ENCODE data around the gene MAPK10. TPM values are rescaled to one million over a fixed set of nuclear protein-coding genes. Genes with fewer than 3 reads are reported as not detected.

The MAPK10 gene
- total and polyA plus RNA-seq, 10 of the 15 experiments (the other 5 are each of a cell fraction or from before 2014, with no cell fraction given), result 1.1 to 4.2 (median 2.4) TPM

DNA sequence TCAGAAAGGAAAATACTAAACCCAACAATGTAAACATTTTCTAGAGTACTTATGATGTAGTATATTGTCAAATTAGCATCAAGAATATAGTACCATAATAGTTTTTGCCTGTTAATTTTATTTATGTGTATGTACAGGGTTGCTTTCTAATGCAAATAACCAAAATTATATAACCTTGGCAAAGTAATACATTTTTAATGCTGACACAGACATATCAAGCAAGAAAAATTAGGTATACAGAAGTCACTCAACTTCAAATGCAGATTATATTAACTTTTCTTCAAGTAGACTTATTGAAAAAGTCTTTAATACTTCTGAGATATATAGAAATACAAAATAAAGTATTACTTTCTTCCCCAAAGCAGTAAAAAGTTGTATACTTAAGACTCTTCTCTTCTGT, 44.3 kb downstream of the MAPK10 start (continued):
- TF ChIP-seq, protein P1, sequence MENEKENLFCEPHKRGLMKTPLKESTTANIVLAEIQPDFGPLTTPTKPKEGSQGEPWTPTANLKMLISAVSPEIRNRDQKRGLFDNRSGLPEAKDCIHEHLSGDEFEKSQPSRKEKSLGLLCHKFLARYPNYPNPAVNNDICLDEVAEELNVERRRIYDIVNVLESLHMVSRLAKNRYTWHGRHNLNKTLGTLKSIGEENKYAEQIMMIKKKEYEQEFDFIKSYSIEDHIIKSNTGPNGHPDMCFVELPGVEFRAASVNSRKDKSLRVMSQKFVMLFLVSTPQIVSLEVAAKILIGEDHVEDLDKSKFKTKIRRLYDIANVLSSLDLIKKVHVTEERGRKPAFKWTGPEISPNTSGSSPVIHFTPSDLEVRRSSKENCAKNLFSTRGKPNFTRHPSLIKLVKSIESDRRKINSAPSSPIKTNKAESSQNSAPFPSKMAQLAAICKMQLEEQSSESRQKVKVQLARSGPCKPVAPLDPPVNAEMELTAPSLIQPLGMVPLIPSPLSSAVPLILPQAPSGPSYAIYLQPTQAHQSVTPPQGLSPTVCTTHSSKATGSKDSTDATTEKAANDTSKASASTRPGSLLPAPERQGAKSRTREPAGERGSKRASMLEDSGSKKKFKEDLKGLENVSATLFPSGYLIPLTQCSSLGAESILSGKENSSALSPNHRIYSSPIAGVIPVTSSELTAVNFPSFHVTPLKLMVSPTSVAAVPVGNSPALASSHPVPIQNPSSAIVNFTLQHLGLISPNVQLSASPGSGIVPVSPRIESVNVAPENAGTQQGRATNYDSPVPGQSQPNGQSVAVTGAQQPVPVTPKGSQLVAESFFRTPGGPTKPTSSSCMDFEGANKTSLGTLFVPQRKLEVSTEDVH (IDR thresholded peaks at IDR 0.05; ENCODE audit: low read depth, partially characterized antibody), result no peak

DNA sequence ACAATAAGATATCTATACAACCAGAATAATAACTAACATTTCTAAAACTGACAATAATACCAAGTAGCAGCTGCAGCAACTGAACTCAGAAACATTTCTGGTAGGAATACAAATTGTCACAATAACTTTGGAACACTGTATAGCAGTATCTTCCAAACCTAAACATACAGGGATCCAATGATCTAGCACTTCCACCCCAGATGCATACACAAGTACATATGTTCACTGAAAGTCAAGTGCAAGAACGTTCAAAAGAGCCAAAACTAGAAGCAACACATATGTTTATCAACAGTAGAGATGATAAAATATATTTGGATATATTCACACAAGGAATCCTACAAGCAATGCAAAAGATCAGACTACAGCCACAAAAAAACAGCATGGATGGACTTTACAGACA, 46.2 kb downstream of the MAPK10 start:
- no peaks in the 10 kb centered on the region for H3K36me3 ChIP-seq (ENCODE audit: control insufficient read depth in 2 of 2, insufficient read depth in 2 of 2, low read length in 1 of 2)
- no peaks in the 10 kb centered on the region for H4K20me1 ChIP-seq (ENCODE audit: control insufficient read depth, insufficient read depth)
- intact Hi-C loops (cut with micrococcal nuclease; ENCODE audit: unreplicated experiment), result no loop called here
- H3K4me2 ChIP-seq (ENCODE audit: control insufficient read depth, insufficient read depth), result no peak overlapping the region
- ChIA-PET POLR2A (no interaction called here), RAD21 (ENCODE audit: unreplicated experiment) (no interaction called here), CTCF (interaction anchor here (0.6 kb wide), 1 partner anchor 11 kb away, joined by 4 read pairs; no protein-coding TSS in a partner anchor), SMC1A (ENCODE audit: uncharacterized antibody, unreplicated experiment) (no interaction called here)
- DNase-seq (ENCODE audit: low read depth, low spot score) (no peak), ATAC-seq (no peak), FAIRE-seq (no peak)
- no TSS peak for BruUV-seq (replicated peaks)
- in situ Hi-C loops (cut with MboI), result no loop called here
- H3K9me3 ChIP-seq (replicated peaks; ENCODE audit: control insufficient read depth, insufficient read depth, low read length), result no peaks in the 10 kb centered on the region
- H3K9ac ChIP-seq (ENCODE audit: control insufficient read depth, insufficient read depth, low read length), result no peak overlapping the region
- H3K27ac ChIP-seq (ENCODE audit: control insufficient read depth, insufficient read depth), result no peak overlapping the region
- H3K79me2 ChIP-seq (ENCODE audit: control insufficient read depth, insufficient read depth, low read length), result no peaks in the 10 kb centered on the region
- no peak overlapping the region for H2AFZ ChIP-seq (ENCODE audit: control insufficient read depth, low read depth, low read length)
- H3K27me3 ChIP-seq (replicated peaks in 1 of 2; ENCODE audit: control insufficient read depth in 2 of 2, insufficient read depth in 2 of 2, low read length in 1 of 2), result no peaks in the 10 kb centered on the region; a peak in 1 of 4 replicates
- WGBS (ENCODE audit: insufficient coverage, insufficient replicate concordance, low lambda C conversion rate, missing lambda C conversion rate), result 0% methylated on average over 1 of the region's 1 CpG
- H3K4me3 ChIP-seq, result no peak overlapping the region
- no peaks in the 10 kb centered on the region for H3K4me1 ChIP-seq (ENCODE audit: control insufficient read depth, insufficient read depth, low read length)
- no peak for TF ChIP-seq KDM1A (IDR thresholded peaks at IDR 0.05; ENCODE audit: borderline replicate concordance)
- TF ChIP-seq POLR2AphosphoS5 (IDR thresholded peaks at IDR 0.05; ENCODE audit: low read length), result no peak
- TF ChIP-seq, protein P2, sequence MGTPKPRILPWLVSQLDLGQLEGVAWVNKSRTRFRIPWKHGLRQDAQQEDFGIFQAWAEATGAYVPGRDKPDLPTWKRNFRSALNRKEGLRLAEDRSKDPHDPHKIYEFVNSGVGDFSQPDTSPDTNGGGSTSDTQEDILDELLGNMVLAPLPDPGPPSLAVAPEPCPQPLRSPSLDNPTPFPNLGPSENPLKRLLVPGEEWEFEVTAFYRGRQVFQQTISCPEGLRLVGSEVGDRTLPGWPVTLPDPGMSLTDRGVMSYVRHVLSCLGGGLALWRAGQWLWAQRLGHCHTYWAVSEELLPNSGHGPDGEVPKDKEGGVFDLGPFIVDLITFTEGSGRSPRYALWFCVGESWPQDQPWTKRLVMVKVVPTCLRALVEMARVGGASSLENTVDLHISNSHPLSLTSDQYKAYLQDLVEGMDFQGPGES (IDR thresholded peaks at IDR 0.05), result no peak
- TF ChIP-seq SIX5 (IDR thresholded peaks at IDR 0.05; ENCODE audit: low read depth, low read length, severe bottlenecking), result no peak
- TF ChIP-seq TAF1 (IDR thresholded peaks at IDR 0.05; ENCODE audit: borderline replicate concordance, low read depth, low read length), result no peak
- TF ChIP-seq HCFC1 (IDR thresholded peaks at IDR 0.05; ENCODE audit: low read length), result no peak
- no peak for TF ChIP-seq NFXL1 (IDR thresholded peaks at IDR 0.05; ENCODE audit: borderline replicate concordance)
- TF ChIP-seq, protein P3, sequence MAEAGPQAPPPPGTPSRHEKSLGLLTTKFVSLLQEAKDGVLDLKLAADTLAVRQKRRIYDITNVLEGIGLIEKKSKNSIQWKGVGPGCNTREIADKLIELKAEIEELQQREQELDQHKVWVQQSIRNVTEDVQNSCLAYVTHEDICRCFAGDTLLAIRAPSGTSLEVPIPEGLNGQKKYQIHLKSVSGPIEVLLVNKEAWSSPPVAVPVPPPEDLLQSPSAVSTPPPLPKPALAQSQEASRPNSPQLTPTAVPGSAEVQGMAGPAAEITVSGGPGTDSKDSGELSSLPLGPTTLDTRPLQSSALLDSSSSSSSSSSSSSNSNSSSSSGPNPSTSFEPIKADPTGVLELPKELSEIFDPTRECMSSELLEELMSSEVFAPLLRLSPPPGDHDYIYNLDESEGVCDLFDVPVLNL (IDR thresholded peaks at IDR 0.05; ENCODE audit: low read depth, low read length), result no peak
- no peak for TF ChIP-seq ASH2L (IDR thresholded peaks at IDR 0.05; ENCODE audit: borderline replicate concordance, low read depth)
- TF ChIP-seq, protein P4, sequence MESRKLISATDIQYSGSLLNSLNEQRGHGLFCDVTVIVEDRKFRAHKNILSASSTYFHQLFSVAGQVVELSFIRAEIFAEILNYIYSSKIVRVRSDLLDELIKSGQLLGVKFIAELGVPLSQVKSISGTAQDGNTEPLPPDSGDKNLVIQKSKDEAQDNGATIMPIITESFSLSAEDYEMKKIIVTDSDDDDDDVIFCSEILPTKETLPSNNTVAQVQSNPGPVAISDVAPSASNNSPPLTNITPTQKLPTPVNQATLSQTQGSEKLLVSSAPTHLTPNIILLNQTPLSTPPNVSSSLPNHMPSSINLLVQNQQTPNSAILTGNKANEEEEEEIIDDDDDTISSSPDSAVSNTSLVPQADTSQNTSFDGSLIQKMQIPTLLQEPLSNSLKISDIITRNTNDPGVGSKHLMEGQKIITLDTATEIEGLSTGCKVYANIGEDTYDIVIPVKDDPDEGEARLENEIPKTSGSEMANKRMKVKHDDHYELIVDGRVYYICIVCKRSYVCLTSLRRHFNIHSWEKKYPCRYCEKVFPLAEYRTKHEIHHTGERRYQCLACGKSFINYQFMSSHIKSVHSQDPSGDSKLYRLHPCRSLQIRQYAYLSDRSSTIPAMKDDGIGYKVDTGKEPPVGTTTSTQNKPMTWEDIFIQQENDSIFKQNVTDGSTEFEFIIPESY (IDR thresholded peaks at IDR 0.05), result no peak
- TF ChIP-seq MYC (IDR thresholded peaks at IDR 0.05; ENCODE audit: insufficient read depth, insufficient read length, insufficient replicate concordance, low read length, severe bottlenecking), result no peak
- TF ChIP-seq, protein P5, sequence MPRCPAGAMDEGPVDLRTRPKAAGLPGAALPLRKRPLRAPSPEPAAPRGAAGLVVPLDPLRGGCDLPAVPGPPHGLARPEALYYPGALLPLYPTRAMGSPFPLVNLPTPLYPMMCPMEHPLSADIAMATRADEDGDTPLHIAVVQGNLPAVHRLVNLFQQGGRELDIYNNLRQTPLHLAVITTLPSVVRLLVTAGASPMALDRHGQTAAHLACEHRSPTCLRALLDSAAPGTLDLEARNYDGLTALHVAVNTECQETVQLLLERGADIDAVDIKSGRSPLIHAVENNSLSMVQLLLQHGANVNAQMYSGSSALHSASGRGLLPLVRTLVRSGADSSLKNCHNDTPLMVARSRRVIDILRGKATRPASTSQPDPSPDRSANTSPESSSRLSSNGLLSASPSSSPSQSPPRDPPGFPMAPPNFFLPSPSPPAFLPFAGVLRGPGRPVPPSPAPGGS (IDR thresholded peaks at IDR 0.05; ENCODE audit: borderline replicate concordance, insufficient read depth, low read depth, low read length, poor library complexity, severe bottlenecking), result no peak
- no peak for TF ChIP-seq TBL1XR1 (IDR thresholded peaks at IDR 0.05; ENCODE audit: low read depth, low read length)
- no peak for TF ChIP-seq IKZF1 (conservative IDR thresholded peaks at IDR 0.05)

Measured in GM12878 (cell line).